Stimulated activated CD8-positive, alpha-beta memory T cell treated with anti-CD3 and anti-CD28 coated beads, Interleukin-7, amount 100 ng/mL, for 1 hour (primary cell): ENCODE data around the gene TRIAP1.
A peak's percentile ranks its signal among the peaks of the same experiment; 100 is the strongest.
"Not testable (repeated sequence)": the region's sequence is repeated elsewhere in the genome, so short reads cannot be mapped to it uniquely, and the experiment has no call there.

Experiments used
- DNase-seq, 2 donors: peaks; one replicate each; pipeline ENCODE4 v3.0.0-alpha.2; 2020; ENCODE audit warnings: low read depth in 2 of 2

TRIAP1 gene

GRCh38 chr12:120445911-120446843, at the start of gene TRIAP1, which contains the start of gene GATC:
TSS of gene TRIAP1 (minus strand) at chr12:120446384. CDS start at chr12:120446372, 12 bp downstream.
TSS of gene GATC (plus strand) at chr12:120446444. CDS start at chr12:120446481, 37 bp downstream.
- DNase-seq, result peak; percentile 80 to 82

GRCh38 chr12:120495186-120495730, 49.1 kb upstream of the TRIAP1 start:
- DNase-seq, result no peak

- no peak for DNase-seq
Observed at GRCh38 chr12:120490833-120491512, 44.8 kb upstream of the TRIAP1 start.

GRCh38 chr12:120490325-120490724, 44.1 kb upstream of the TRIAP1 start:
- no peak for DNase-seq

- DNase-seq, result no peak
Observed at GRCh38 chr12:120489018-120489417, 42.8 kb upstream of the TRIAP1 start.

- no peak for DNase-seq
Observed at GRCh38 chr12:120488057-120488640, 42.0 kb upstream of the TRIAP1 start.

GRCh38 chr12:120487552-120487951, 41.4 kb upstream of the TRIAP1 start:
- not testable (repeated sequence) for DNase-seq

- DNase-seq, result no peak
Observed at GRCh38 chr12:120485961-120486881, 40.0 kb upstream of the TRIAP1 start.

GRCh38 chr12:120483621-120484020, 37.4 kb upstream of the TRIAP1 start:
- no peak for DNase-seq

GRCh38 chr12:120481022-120481767, 35.0 kb upstream of the TRIAP1 start:
- DNase-seq, result no peak

GRCh38 chr12:120480211-120480610, 34.0 kb upstream of the TRIAP1 start:
- no peak for DNase-seq

- no peak for DNase-seq
Observed at GRCh38 chr12:120479458-120479857, 33.3 kb upstream of the TRIAP1 start.

- no peak for DNase-seq
Observed at GRCh38 chr12:120475643-120476042, 29.5 kb upstream of the TRIAP1 start.

GRCh38 chr12:120474616-120474960, 28.4 kb upstream of the TRIAP1 start:
- no peak for DNase-seq

GRCh38 chr12:120473807-120474615, 27.8 kb upstream of the TRIAP1 start:
- DNase-seq, result no peak

GRCh38 chr12:120472521-120472920, 26.3 kb upstream of the TRIAP1 start:
- no peak for DNase-seq

GRCh38 chr12:120470150-120470784, 24.1 kb upstream of the TRIAP1 start:
- DNase-seq, result no peak

GRCh38 chr12:120469450-120470149, 23.4 kb upstream of the TRIAP1 start, which contains the start of gene SRSF9:
TSS of gene SRSF9 (minus strand) at chr12:120469748. CDS start at chr12:120469609, 139 bp downstream.
- DNase-seq, result peak; percentile 94 to 97
